Psoas muscle (tissue), 8 donors: ENCODE results near the gene TTC9C. TPM values are rescaled to one million over a fixed set of nuclear protein-coding genes. Genes with fewer than 3 reads are reported as not detected.

Source experiments
- ATAC-seq, 4 donors: fragments of 200-7000 bp; cut with Tn5 transposase; one replicate each; pipeline ENCODE4 v1.9.1; 2020; ENCODE audit warnings: moderate library complexity in 3 of 4, mild to moderate bottlenecking in 2 of 4
- DNase-seq, 2 donors: peaks; one replicate each; pipeline ENCODE4 v3.0.0-alpha.2; 2020
- H3K27ac ChIP-seq: fragments of 200-600 bp; one replicate; pipeline ENCODE4 v1.8.0; 2022
- H3K27me3 ChIP-seq, 3 donors: fragments of 200-600 bp in 1 of 3; one replicate each; pipeline versions ENCODE4 v1.6.1 to v1.8.0; 2013 to 2022; ENCODE audit warnings: low read length in 2 of 3, mild to moderate bottlenecking in 2 of 3, moderate library complexity in 1 of 3; ENCODE audit not compliant: insufficient read depth in 3 of 3
- H3K36me3 ChIP-seq, 2 donors: fragments of 200-600 bp in 1 of 2; one replicate each; pipeline versions ENCODE4 v1.6.1 to v1.8.0; 2013 to 2022; ENCODE audit warnings: low read depth in 1 of 2, mild to moderate bottlenecking in 1 of 2, moderate library complexity in 1 of 2; ENCODE audit not compliant: insufficient read depth in 1 of 2
- H3K4me1 ChIP-seq: fragments of 200-600 bp; one replicate; pipeline ENCODE4 v1.8.0; 2022
- H3K4me3 ChIP-seq: fragments of 200-600 bp; one replicate; pipeline ENCODE4 v1.8.0; 2022; ENCODE audit warnings: mild to moderate bottlenecking
- H3K9me3 ChIP-seq: fragments of 200-600 bp; one replicate; pipeline ENCODE4 v1.8.0; 2022
- WGBS, 3 donors: extraction: QIAGEN DNeasy Blood & Tissue Kit; methylation state at CpG; one replicate each; pipeline versions ENCODE4 v1.1.6 to v1.1.7; 2013; 5-methylcytosine and 5-hydroxymethylcytosine counted together
- intact Hi-C, 2 donors: fragments of 100-400 bp; cut with DNase I; formaldehyde crosslinking; loops; one replicate each; pipeline versions ENCODE4 v1.11.0 to v1.14.2; 2022
- polyA plus RNA-seq, 3 donors: library from polyadenylated mRNA; stranded (reverse); fragments of 200-250 nt; gene quantifications; one replicate each; pipeline ENCODE4 v1.2.3, GENCODE V29; 2013
- total RNA-seq, 4 donors: library from RNA; stranded (reverse); fragmentation: NEBNext Ultra II Directional in 2 of 4; extraction: Animal tissue kit (Norgen Biotek cat#: 25700) in 2 of 4; gene quantifications; one replicate each; pipeline versions ENCODE4 v1.2.1 to v1.2.4, GENCODE V29; 2021 to 2023
- TF ChIP-seq, protein P1 (sequence below): fragments of 200-600 bp; IDR thresholded peaks from one replicate; pipeline ENCODE4 v1.8.0; 2022; ENCODE audit warnings: antibody characterized with exemption
- donor health status: healthy with polysubstance abuse.
- donor health status: DM: no; HTN: no; CAD: no; lungs with moderate emphysema.
- donor health status: Bipolar disorder and iron deficiency.
- donor health status: healthy.
- donor health status: DM: yes; HTN: yes; CAD: no.
- donor health status: DM: no; HTN: no; CAD: no.
- donor health status: DM: no; HTN: no; CAD: no.
- donor health status: DM: yes; HTN: yes; CAD: no.

Gene TTC9C
- total and polyA plus RNA-seq, 7 donors = 14.8 to 30.4 (median 19.6) TPM

DNA sequence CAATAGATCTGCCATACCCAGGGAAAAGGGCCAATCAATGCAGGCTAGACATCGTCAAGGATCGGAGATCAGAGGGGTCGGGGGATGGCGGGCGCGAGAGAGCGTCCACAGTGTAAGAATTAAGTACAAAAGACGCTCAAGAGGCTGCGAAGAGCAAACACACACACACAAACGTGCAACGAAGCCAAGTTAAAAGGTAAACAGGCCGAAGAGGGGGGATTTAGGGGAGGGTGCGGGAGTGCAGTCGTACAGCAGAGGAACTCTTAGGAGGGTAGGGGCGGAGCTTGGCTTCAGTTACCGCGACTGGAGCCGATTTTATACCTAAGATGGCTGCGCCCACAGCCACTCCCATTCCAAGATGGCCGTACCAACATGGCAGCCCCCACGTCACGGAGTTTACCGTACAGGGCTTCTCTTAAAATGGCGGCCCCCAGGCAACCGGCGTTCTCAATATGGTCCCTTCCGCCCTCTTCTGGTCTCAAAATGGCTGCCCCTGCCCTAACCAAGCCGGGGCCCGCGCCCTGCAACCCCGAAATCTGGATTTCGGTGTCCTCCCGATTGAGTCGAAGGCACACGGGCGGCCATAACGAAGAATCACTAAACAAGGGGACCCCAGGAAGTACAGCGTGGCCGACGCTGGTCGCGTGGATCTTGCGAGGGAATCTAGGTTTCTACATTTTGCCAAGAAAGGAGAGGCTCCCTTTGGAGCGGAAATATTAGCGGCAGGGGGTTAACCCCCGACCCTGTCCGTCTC is 18.9 kb upstream of the TTC9C start:
- Histone ChIP-seq H3K4me3 (peak overlapping the region; percentile 92), H3K9me3 (no peaks in the 10 kb centered on the region), H3K4me1 (peaks cover 57% of the 10 kb centered on the region), H3K27ac (peak overlapping the region; percentile 99), H3K36me3 (peaks cover 0 to 46% of the 10 kb centered on the region in 2 donors), H3K27me3 (no peaks in the 10 kb centered on the region)
- WGBS, 3 donors = 0% methylated on average over 47 of the region's 47 CpGs
- ATAC-seq (peak; percentile 84 to 88 (median 86)), DNase-seq (peak; percentile 97 to 99)
- intact Hi-C loops = no loop called here
- TF ChIP-seq, protein P1, sequence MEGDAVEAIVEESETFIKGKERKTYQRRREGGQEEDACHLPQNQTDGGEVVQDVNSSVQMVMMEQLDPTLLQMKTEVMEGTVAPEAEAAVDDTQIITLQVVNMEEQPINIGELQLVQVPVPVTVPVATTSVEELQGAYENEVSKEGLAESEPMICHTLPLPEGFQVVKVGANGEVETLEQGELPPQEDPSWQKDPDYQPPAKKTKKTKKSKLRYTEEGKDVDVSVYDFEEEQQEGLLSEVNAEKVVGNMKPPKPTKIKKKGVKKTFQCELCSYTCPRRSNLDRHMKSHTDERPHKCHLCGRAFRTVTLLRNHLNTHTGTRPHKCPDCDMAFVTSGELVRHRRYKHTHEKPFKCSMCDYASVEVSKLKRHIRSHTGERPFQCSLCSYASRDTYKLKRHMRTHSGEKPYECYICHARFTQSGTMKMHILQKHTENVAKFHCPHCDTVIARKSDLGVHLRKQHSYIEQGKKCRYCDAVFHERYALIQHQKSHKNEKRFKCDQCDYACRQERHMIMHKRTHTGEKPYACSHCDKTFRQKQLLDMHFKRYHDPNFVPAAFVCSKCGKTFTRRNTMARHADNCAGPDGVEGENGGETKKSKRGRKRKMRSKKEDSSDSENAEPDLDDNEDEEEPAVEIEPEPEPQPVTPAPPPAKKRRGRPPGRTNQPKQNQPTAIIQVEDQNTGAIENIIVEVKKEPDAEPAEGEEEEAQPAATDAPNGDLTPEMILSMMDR = no peak

DNA sequence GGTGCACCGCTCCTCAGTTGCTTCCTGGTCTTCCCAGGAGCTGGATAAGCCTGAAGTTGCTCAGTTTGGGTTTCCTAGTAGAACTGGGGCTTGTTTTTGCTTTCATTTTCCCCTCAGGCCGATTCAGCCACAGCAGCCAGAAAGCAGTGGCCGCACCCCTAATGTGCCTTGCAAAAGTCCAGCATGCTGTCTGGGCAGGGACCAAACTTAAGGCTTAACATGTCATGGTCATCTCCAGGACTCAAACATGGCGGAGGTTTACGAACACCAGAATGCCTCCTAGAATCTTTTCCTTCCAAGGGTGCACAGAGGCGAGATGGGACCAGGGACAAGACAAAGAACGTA is 18.3 kb upstream of the TTC9C start:
- H3K36me3 ChIP-seq = peaks cover 0 to 47% of the 10 kb centered on the region in 2 donors
- WGBS, 3 donors = 43 to 53% (median 51%) methylated on average over 7 of the region's 7 CpGs
- peak overlapping the region; percentile 92 for H3K4me3 ChIP-seq
- H3K27ac ChIP-seq = peak overlapping the region; percentile 99
- peak in 1 of 4 donors; percentile 4 for ATAC-seq
- H3K9me3 ChIP-seq = no peaks in the 10 kb centered on the region
- H3K4me1 ChIP-seq = peaks cover 52% of the 10 kb centered on the region
- TF ChIP-seq, protein P1 = no peak
- peak in 1 of 2 donors; percentile 37 for DNase-seq
- H3K27me3 ChIP-seq = no peaks in the 10 kb centered on the region
- intact Hi-C loops = no loop called here

DNA sequence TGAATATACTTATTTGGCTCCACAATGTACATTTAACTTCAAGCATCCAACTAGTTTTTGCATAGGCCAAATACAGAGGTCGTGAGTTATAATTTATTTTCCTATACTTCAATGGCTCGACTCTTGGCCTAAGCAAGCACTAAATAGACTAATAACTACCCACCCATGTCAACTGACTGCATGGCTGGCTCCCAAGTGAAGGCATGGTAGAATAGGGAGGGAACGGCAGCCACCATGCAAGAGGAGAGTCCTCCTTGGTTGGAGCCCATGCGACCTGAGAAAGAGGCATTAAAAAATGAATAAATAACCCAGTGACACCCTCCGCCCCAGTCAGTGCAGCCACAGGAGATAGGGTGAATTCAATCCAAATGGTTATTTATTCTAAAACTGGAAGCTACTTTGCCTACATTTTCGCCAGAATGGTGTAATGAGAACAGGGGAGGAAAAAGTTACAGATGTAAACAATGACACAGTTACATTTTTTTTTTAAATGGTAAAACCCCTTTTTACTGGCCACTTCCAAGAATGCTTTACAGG is 15.9 kb upstream of the TTC9C start:
- WGBS, 3 donors = 72 to 84% (median 79%) methylated on average over 6 of the region's 6 CpGs
- Histone ChIP-seq H3K27me3 (no peaks in the 10 kb centered on the region), H3K9me3 (no peaks in the 10 kb centered on the region), H3K4me3 (no peak overlapping the region), H3K4me1 (peaks cover 34% of the 10 kb centered on the region), H3K36me3 (peaks cover 12 to 71% of the 10 kb centered on the region in 2 donors), H3K27ac (peak overlapping the region; percentile 64)
- intact Hi-C loops = no loop called here
- ATAC-seq (no peak), DNase-seq (no peak)
- TF ChIP-seq, protein P1 = no peak

DNA sequence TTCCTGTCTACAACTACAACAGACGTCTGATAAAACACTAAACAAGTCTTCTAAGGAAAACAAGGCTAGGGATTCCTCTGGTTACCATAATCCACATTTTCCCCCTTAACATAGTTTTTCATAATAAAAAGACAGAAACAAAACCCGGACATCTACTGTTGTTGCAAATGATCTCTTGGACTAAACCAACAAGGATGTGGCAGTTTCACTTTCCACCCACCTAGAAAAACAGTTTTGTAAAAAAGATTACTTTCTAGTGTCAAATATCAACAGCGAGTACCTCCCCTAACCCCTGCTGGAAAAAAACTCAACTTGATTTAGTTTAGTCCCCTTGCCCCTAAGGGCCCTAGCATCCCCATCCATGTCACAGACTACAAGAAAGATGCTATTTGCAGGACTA is 15.4 kb upstream of the TTC9C start:
- intact Hi-C loops = no loop called here

More for the DNA sequence above, 15.4 kb upstream of the TTC9C start:
- Histone ChIP-seq H3K36me3 (peaks cover 12 to 76% of the 10 kb centered on the region in 2 donors), H3K9me3 (no peaks in the 10 kb centered on the region), H3K4me1 (peaks cover 34% of the 10 kb centered on the region), H3K27ac (peak overlapping the region; percentile 64), H3K27me3 (no peaks in the 10 kb centered on the region), H3K4me3 (no peak overlapping the region)
- ATAC-seq = no peak
- no peak for DNase-seq
- WGBS, 3 donors = 61 to 69% (median 69%) methylated on average over 3 of the region's 3 CpGs
- TF ChIP-seq, protein P1 = no peak
